DLD1 (cell line): ENCODE measurements around the gene C19orf81.

Source experiments
- in situ Hi-C: cut with HindIII; loops from 2 replicates; pipeline ENCODE4 v1.10.0; 2017; ENCODE audit warnings: low sequenced_read_pairs

The C19orf81 gene

GRCh38 chr19:50708179-50708879 is 59.1 kb downstream of the C19orf81 start:
- in situ Hi-C loops, result no loop called here
